HG03066 (cell line): Measurements from ENCODE around the gene NDUFB8.

ENCODE experiments used
- ATAC-seq: cut with Tn5 transposase; IDR thresholded peaks from one replicate; pipeline ENCODE4 v1.9.1; 2021; ENCODE audit warnings: low read depth; ENCODE audit not compliant: unreplicated experiment

NDUFB8 gene

GRCh38 chr10:100508691-100509150 is 20.9 kb downstream of the NDUFB8 start:
- ATAC-seq, result no peak

GRCh38 chr10:100508266-100508665 is 21.4 kb downstream of the NDUFB8 start:
- ATAC-seq, result no peak

- ATAC-seq, result no peak
These were observed 22.3 kb downstream of the NDUFB8 start for GRCh38 chr10:100507357-100507732.

- no peak for ATAC-seq
These were observed 22.9 kb downstream of the NDUFB8 start for GRCh38 chr10:100506596-100507356.

- ATAC-seq, result no peak
These were observed 24.5 kb downstream of the NDUFB8 start for GRCh38 chr10:100505164-100505563.

- no peak for ATAC-seq
These were observed 25.6 kb downstream of the NDUFB8 start for GRCh38 chr10:100504096-100504495.

GRCh38 chr10:100502926-100503494 is 26.7 kb downstream of the NDUFB8 start:
- ATAC-seq, result no peak

- no peak for ATAC-seq
These were observed 28.2 kb downstream of the NDUFB8 start for GRCh38 chr10:100501423-100501822.

GRCh38 chr10:100498059-100498458 is 31.6 kb downstream of the NDUFB8 start:
- no peak for ATAC-seq

GRCh38 chr10:100496567-100496966 is 33.1 kb downstream of the NDUFB8 start:
- no peak for ATAC-seq

- ATAC-seq, result no peak
These were observed 39.1 kb downstream of the NDUFB8 start for GRCh38 chr10:100490531-100490930.

- ATAC-seq, result no peak
These were observed 40.3 kb downstream of the NDUFB8 start for GRCh38 chr10:100489396-100489795.

GRCh38 chr10:100487529-100487928 is 42.1 kb downstream of the NDUFB8 start:
- ATAC-seq, result no peak

- ATAC-seq, result no peak
These were observed 43.7 kb downstream of the NDUFB8 start for GRCh38 chr10:100485801-100486495.

- ATAC-seq, result no peak
These were observed 44.3 kb downstream of the NDUFB8 start for GRCh38 chr10:100485366-100485765.

GRCh38 chr10:100483876-100484666 is 45.6 kb downstream of the NDUFB8 start:
- no peak for ATAC-seq

- no peak for ATAC-seq
These were observed 46.9 kb downstream of the NDUFB8 start for GRCh38 chr10:100482834-100483185.

GRCh38 chr10:100482181-100482833 is 47.4 kb downstream of the NDUFB8 start:
- ATAC-seq, result no peak

GRCh38 chr10:100481462-100482081 is 48.1 kb downstream of the NDUFB8 start:
- peak; percentile 99 for ATAC-seq

- no peak for ATAC-seq
These were observed 49.7 kb downstream of the NDUFB8 start for GRCh38 chr10:100480002-100480401.
